GM12878 (cell line): ENCODE measurements around the gene HTRA3. TPM values are rescaled to one million over a fixed set of nuclear protein-coding genes. Genes with fewer than 3 reads are reported as not detected.

ENCODE experiments used
- ATAC-seq: fragments of 200-7000 bp; cut with Tn5 transposase; 3 replicates; pipeline ENCODE4 v1.9.1; 2020; ENCODE audit warnings: mild to moderate bottlenecking, moderate library complexity
- BruUV-seq: library from RNA; stranded (reverse); fragments of 400-500 nt; replicated peaks from 2 replicates; lab custom pipeline; 2021; lab: Mats Ljungman, UMichigan
- CTCF ChIA-PET: fragments of 300-600 bp; sonication (Branson Sonifier 250); formaldehyde crosslinking; extraction: SDS; loops from one replicate; lab custom pipeline; 2021; ENCODE audit warnings: inconsistent platforms; lab: Yijun Ruan, JAX
- POLR2A ChIA-PET: fragments of 350-600 bp; formaldehyde crosslinking; extraction: SDS; loops from one replicate; lab custom pipeline; 2021; ENCODE audit warnings: inconsistent platforms; lab: Charles Lee
- RAD21 ChIA-PET: fragments of 300-600 bp; sonication (Branson Sonifier 250); formaldehyde crosslinking; loops from one replicate; lab custom pipeline; 2023; ENCODE audit warnings: antibody characterized with exemption; ENCODE audit not compliant: unreplicated experiment; lab: Charles Lee
- SMC1A ChIA-PET: fragments of 300-600 bp; sonication (Branson Sonifier 250); formaldehyde crosslinking; loops from one replicate; lab custom pipeline; 2023; ENCODE audit not compliant: unreplicated experiment, uncharacterized antibody; lab: Charles Lee
- DNase-seq: peaks from one replicate; pipeline ENCODE4 v3.0.0-alpha.2; 2011; ENCODE audit warnings: low read depth, low spot score
- FAIRE-seq: peaks from 3 replicates; lab custom pipeline; 2011; peaks lifted over from hg19 to GRCh38; lab: Jason Lieb, UNC
- H2AFZ ChIP-seq: 2 replicates; pipeline ENCODE4 v1.6.0; 2011; ENCODE audit warnings: low read depth, low read length, control low read depth; ENCODE audit not compliant: control insufficient read depth
- H3K27ac ChIP-seq: 2 replicates; pipeline ENCODE4 v1.5.1; 2011; ENCODE audit warnings: control low read depth; ENCODE audit not compliant: control insufficient read depth, insufficient read depth
- H3K27me3 ChIP-seq, 2 experiments: replicated peaks in 1 of 2; 2 replicates each; pipeline versions ENCODE4 v1.6.0 to v1.6.1; 2011; ENCODE audit warnings: low read length in 1 of 2; ENCODE audit not compliant: control insufficient read depth in 2 of 2, insufficient read depth in 2 of 2
- H3K36me3 ChIP-seq, 2 experiments: 2 replicates each; pipeline ENCODE4 v1.5.1; 2011; ENCODE audit warnings: low read length in 1 of 2; ENCODE audit not compliant: control insufficient read depth in 2 of 2, insufficient read depth in 2 of 2
- H3K4me1 ChIP-seq: 2 replicates; pipeline ENCODE4 v1.6.1; 2011; ENCODE audit warnings: mild to moderate bottlenecking, low read length, moderate library complexity, mixed read lengths; ENCODE audit not compliant: control insufficient read depth, insufficient read depth
- H3K4me2 ChIP-seq: 2 replicates; pipeline ENCODE4 v1.6.0; 2011; ENCODE audit warnings: control low read depth; ENCODE audit not compliant: control insufficient read depth, insufficient read depth
- H3K4me3 ChIP-seq: fragments of 200-600 bp; sonication (generic); 2 replicates; pipeline ENCODE4 v1.5.1; 2016
- H3K79me2 ChIP-seq: 2 replicates; pipeline ENCODE4 v1.6.0; 2011; ENCODE audit warnings: low read length; ENCODE audit not compliant: control insufficient read depth, insufficient read depth
- H3K9ac ChIP-seq: 2 replicates; pipeline ENCODE4 v1.8.0; 2011; ENCODE audit warnings: low read length, control low read depth, mixed read lengths; ENCODE audit not compliant: control insufficient read depth, insufficient read depth
- H3K9me3 ChIP-seq: replicated peaks from 3 replicates; pipeline ENCODE4 v1.5.1; 2011; ENCODE audit warnings: mild to moderate bottlenecking, low read length; ENCODE audit not compliant: control insufficient read depth, insufficient read depth
- H4K20me1 ChIP-seq: 2 replicates; pipeline ENCODE4 v1.6.0; 2011; ENCODE audit not compliant: control insufficient read depth, insufficient read depth
- ATF2 ChIP-seq: IDR thresholded peaks from 2 replicates; pipeline ENCODE4 v1.6.1; 2012; ENCODE audit warnings: low read length, inconsistent platforms
- CBFB ChIP-seq: IDR thresholded peaks from 2 replicates; pipeline ENCODE4 v1.6.1; 2016; ENCODE audit warnings: antibody characterized with exemption, low read depth
- CBX3 ChIP-seq: fragments of 200-600 bp; sonication (generic); IDR thresholded peaks from 2 replicates; pipeline ENCODE4 v1.6.1; 2016; ENCODE audit warnings: low read depth, borderline replicate concordance
- MEF2A ChIP-seq: IDR thresholded peaks from 2 replicates; pipeline ENCODE4 v1.6.1; 2011; ENCODE audit warnings: low read depth, mild to moderate bottlenecking, low read length, moderate library complexity; ENCODE audit not compliant: insufficient read depth
- MEF2B ChIP-seq: fragments of 450-650 bp; IDR thresholded peaks from 2 replicates; pipeline ENCODE4 v1.6.1; 2018; ENCODE audit warnings: mild to moderate bottlenecking, moderate library complexity; ENCODE audit not compliant: partially characterized antibody, poor library complexity, severe bottlenecking
- ZBTB11 ChIP-seq: fragments of 450-650 bp; formaldehyde crosslinking; IDR thresholded peaks from 2 replicates; pipeline ENCODE4 v1.5.0; 2022; ENCODE audit warnings: mild to moderate bottlenecking, missing genetic modification characterization
- WGBS: methylation state at CpG from one replicate; pipeline ENCODE4 v1.1.6; 2016; ENCODE audit warnings: low lambda C conversion rate; ENCODE audit not compliant: insufficient replicate concordance, insufficient coverage; ENCODE audit errors: missing lambda C conversion rate; 5-methylcytosine and 5-hydroxymethylcytosine counted together
- in situ Hi-C: fragments of 300-500 bp; cut with MboI; formaldehyde crosslinking; loops from 9 replicates; pipeline ENCODE4 v1.14.3; 2018; ENCODE audit warnings: mixed read lengths
- intact Hi-C: fragments of 100-400 bp; cut with micrococcal nuclease; formaldehyde crosslinking; loops from one replicate; pipeline ENCODE4 v1.14.2; 2022; ENCODE audit not compliant: unreplicated experiment
- polyA plus RNA-seq, 11 experiments: library from polyadenylated mRNA; depleted of rRNA in 4 of 11; unstranded in 6 of 11; stranded (reverse) in 5 of 11; fragments of >200 nt; fragmentation: Nextera tagmentation in 4 of 11; fragmentation: Illumina TruSeq in 1 of 11; extraction: Ambion mirVana in 4 of 11; extraction: Trizol in 1 of 11; gene quantifications; 1 replicate in 1 of 11; 2 replicates in 10 of 11; pipeline versions ENCODE4 v1.2.1 to v1.2.3, GENCODE V29; 2011 to 2016; ENCODE audit warnings: inconsistent platforms in 2 of 11, missing spikeins in 2 of 11, low read depth in 1 of 11
- total RNA-seq, 4 experiments: library from RNA; depleted of rRNA in 3 of 4; stranded (reverse); fragments of >200 nt in 3 of 4; fragmentation: Illumina TruSeq in 1 of 4; extraction: Trizol in 1 of 4; gene quantifications; 2 replicates each; pipeline versions ENCODE4 v1.2.1 to v1.2.3, GENCODE V29; 2013 to 2021

Gene HTRA3
- total and polyA plus RNA-seq, 10 of the 15 experiments (the other 5 are each of a cell fraction or from before 2014, with no cell fraction given): 0.04 to 1.2 (median 0.08) TPM; not detected in 7

GRCh38 chr4:8307121-8307520, 37.6 kb downstream of the HTRA3 start:
- Histone ChIP-seq H4K20me1 (no peaks in the 10 kb centered on the region), H3K9ac (no peak overlapping the region), H3K36me3 (no peaks in the 10 kb centered on the region), H3K27ac (no peak overlapping the region), H2AFZ (no peak overlapping the region), H3K27me3 (no peaks in the 10 kb centered on the region; a peak in 1 of 4 replicates), H3K4me2 (no peak overlapping the region), H3K9me3 (no peaks in the 10 kb centered on the region), H3K4me3 (no peak overlapping the region), H3K4me1 (no peaks in the 10 kb centered on the region), H3K79me2 (no peaks in the 10 kb centered on the region)
- in situ Hi-C loops (no loop called here), intact Hi-C loops (no loop called here)
- WGBS: 40% methylated on average over 11 of the region's 11 CpGs
- ChIA-PET RAD21 (no interaction called here), CTCF (no interaction called here), POLR2A (no interaction called here), SMC1A (no interaction called here)
- DNase-seq (no peak), FAIRE-seq (no peak), ATAC-seq (no peak)
- TF ChIP-seq CBX3 (no peak), MEF2A (no peak), ZBTB11 (CRISPR knock-in tag) (no peak), MEF2B (no peak), ATF2 (no peak), CBFB (no peak)
- no TSS peak for BruUV-seq
